H9 (cell line): ENCODE measurements around the gene NCKAP5. TPM values are rescaled to one million over a fixed set of nuclear protein-coding genes. Genes with fewer than 3 reads are reported as not detected.

ENCODE experiments used
- DNase-seq: peaks from one replicate; pipeline ENCODE4 v3.0.0-alpha.2; 2017
- H2AFZ ChIP-seq: one replicate; pipeline ENCODE4 v1.6.1; 2013; ENCODE audit warnings: mild to moderate bottlenecking, low read length, control low read depth, moderate library complexity
- H2AK5ac ChIP-seq: 2 replicates; pipeline ENCODE4 v1.6.1; 2013; ENCODE audit warnings: low read length, control low read depth, mixed read lengths; ENCODE audit not compliant: insufficient read length
- H2BK120ac ChIP-seq: one replicate; pipeline ENCODE4 v1.6.1; 2013; ENCODE audit warnings: low read depth, mild to moderate bottlenecking, low read length, control low read depth, inconsistent platforms; ENCODE audit not compliant: poor library complexity, severe bottlenecking
- H2BK12ac ChIP-seq: 2 replicates; pipeline ENCODE4 v1.6.1; 2013; ENCODE audit warnings: low read length, control low read depth, mixed read lengths, low read depth; ENCODE audit not compliant: insufficient read length
- H2BK15ac ChIP-seq: 2 replicates; pipeline ENCODE4 v1.6.1; 2013; ENCODE audit warnings: low read depth, low read length, control low read depth
- H2BK20ac ChIP-seq: one replicate; pipeline ENCODE4 v1.6.1; 2013; ENCODE audit warnings: low read depth, mild to moderate bottlenecking, low read length, control low read depth, inconsistent platforms; ENCODE audit not compliant: poor library complexity, severe bottlenecking
- H2BK5ac ChIP-seq: 2 replicates; pipeline ENCODE4 v1.6.1; 2013; ENCODE audit warnings: low read length, control low read depth, mixed read lengths; ENCODE audit not compliant: insufficient read length
- H3K14ac ChIP-seq: 2 replicates; pipeline ENCODE4 v1.6.1; 2013; ENCODE audit warnings: low read length, control low read depth; ENCODE audit not compliant: insufficient read depth
- H3K18ac ChIP-seq: 2 replicates; pipeline ENCODE4 v1.6.1; 2013; ENCODE audit warnings: low read depth, mild to moderate bottlenecking, mixed read lengths, low read length, control low read depth; ENCODE audit not compliant: insufficient read length
- H3K23ac ChIP-seq: 2 replicates; pipeline ENCODE4 v1.6.1; 2013; ENCODE audit warnings: low read length, control low read depth, mixed read lengths, low read depth; ENCODE audit not compliant: insufficient read length
- H3K23me2 ChIP-seq: 2 replicates; pipeline ENCODE4 v1.6.1; 2013; ENCODE audit warnings: low read depth, mild to moderate bottlenecking, mixed read lengths, low read length, control low read depth; ENCODE audit not compliant: insufficient read length, poor library complexity, severe bottlenecking
- H3K27ac ChIP-seq: 2 replicates; pipeline ENCODE4 v1.5.1; 2013; ENCODE audit warnings: low read length, control low read depth, mixed read lengths, low read depth; ENCODE audit not compliant: insufficient read length
- H3K27me3 ChIP-seq: 2 replicates; pipeline ENCODE4 v1.6.1; 2013; ENCODE audit warnings: low read length, control low read depth, inconsistent platforms; ENCODE audit not compliant: insufficient read depth
- H3K4ac ChIP-seq: 2 replicates; pipeline ENCODE4 v1.6.1; 2013; ENCODE audit warnings: low read depth, mild to moderate bottlenecking, control low read depth, inconsistent platforms, low read length, moderate library complexity
- H3K4me1 ChIP-seq: 2 replicates; pipeline ENCODE4 v1.6.1; 2013; ENCODE audit warnings: low read length, control low read depth, inconsistent platforms; ENCODE audit not compliant: insufficient read depth
- H3K4me2 ChIP-seq: 2 replicates; pipeline ENCODE4 v1.6.1; 2013; ENCODE audit warnings: low read length, control low read depth, mixed read lengths; ENCODE audit not compliant: insufficient read length, insufficient read depth
- H3K56ac ChIP-seq: 2 replicates; pipeline ENCODE4 v1.6.1; 2013; ENCODE audit warnings: low read depth, mild to moderate bottlenecking, mixed read lengths, low read length, control low read depth; ENCODE audit not compliant: insufficient read length
- H3K79me1 ChIP-seq: 2 replicates; pipeline ENCODE4 v1.6.1; 2013; ENCODE audit warnings: low read depth, mild to moderate bottlenecking, moderate library complexity, low read length, control low read depth, inconsistent platforms; ENCODE audit not compliant: insufficient read depth, poor library complexity, severe bottlenecking
- H3K79me2 ChIP-seq: 2 replicates; pipeline ENCODE4 v1.6.1; 2013; ENCODE audit warnings: low read length, control low read depth, inconsistent platforms; ENCODE audit not compliant: insufficient read depth
- H3K9ac ChIP-seq: 2 replicates; pipeline ENCODE4 v1.6.1; 2013; ENCODE audit warnings: low read length, control low read depth, mixed read lengths; ENCODE audit not compliant: insufficient read length; ENCODE audit errors: extremely low read depth
- H3K9me3 ChIP-seq: one replicate; pipeline ENCODE4 v1.6.1; 2013; ENCODE audit warnings: low read depth, low read length, inconsistent platforms; ENCODE audit not compliant: control insufficient read depth
- H3T11ph ChIP-seq: one replicate; pipeline ENCODE4 v1.6.1; 2013; ENCODE audit warnings: mild to moderate bottlenecking, low read length, control low read depth, inconsistent platforms
- H4K20me1 ChIP-seq: one replicate; pipeline ENCODE4 v1.6.1; 2013; ENCODE audit not compliant: control insufficient read depth, insufficient read length, insufficient read depth
- H4K5ac ChIP-seq: 2 replicates; pipeline ENCODE4 v1.6.1; 2013; ENCODE audit warnings: low read depth, mild to moderate bottlenecking, mixed read lengths, low read length, control low read depth; ENCODE audit not compliant: insufficient read length
- H4K8ac ChIP-seq: replicated peaks from 2 replicates; pipeline ENCODE4 v1.6.1; 2013; ENCODE audit warnings: low read length, control low read depth, mixed read lengths, low read depth; ENCODE audit not compliant: insufficient read length
- H4K91ac ChIP-seq: 2 replicates; pipeline ENCODE4 v1.6.1; 2013; ENCODE audit warnings: low read depth, mild to moderate bottlenecking, moderate library complexity, mixed read lengths, low read length, control low read depth; ENCODE audit not compliant: insufficient read length
- H3K27ac Mint-ChIP-seq, 3 experiments: 2 replicates in 2 of 3; 3 replicates in 1 of 3; pipeline ENCODE4 v1.8.0; 2020 to 2021; ENCODE audit warnings: mixed read lengths in 3 of 3, mild to moderate bottlenecking in 1 of 3, moderate library complexity in 1 of 3
- H3K27me3 Mint-ChIP-seq: 2 replicates; pipeline ENCODE4 v1.8.0; 2021; ENCODE audit warnings: low read depth, mild to moderate bottlenecking, moderate library complexity, mixed read lengths
- H3K36me3 Mint-ChIP-seq, 3 experiments: 2 replicates in 2 of 3; 3 replicates in 1 of 3; pipeline ENCODE4 v1.8.0; 2020 to 2021; ENCODE audit warnings: low read depth in 3 of 3, mixed read lengths in 3 of 3; ENCODE audit not compliant: insufficient read depth in 1 of 3
- H3K4me1 Mint-ChIP-seq, 2 experiments: 2 replicates each; pipeline ENCODE4 v1.8.0; 2020; ENCODE audit warnings: mixed read lengths in 2 of 2
- H3K4me3 Mint-ChIP-seq, 2 experiments: 2 replicates in 1 of 2; 3 replicates in 1 of 2; pipeline ENCODE4 v1.8.0; 2020 to 2021; ENCODE audit warnings: mild to moderate bottlenecking in 2 of 2, mixed read lengths in 2 of 2, moderate library complexity in 1 of 2
- H3K9me3 Mint-ChIP-seq, 2 experiments: 2 replicates in 1 of 2; 3 replicates in 1 of 2; pipeline ENCODE4 v1.8.0; 2020; ENCODE audit warnings: mild to moderate bottlenecking in 2 of 2, mixed read lengths in 2 of 2, moderate library complexity in 1 of 2
- CTCF ChIP-seq: fragments of 200-600 bp; sonication (generic); conservative IDR thresholded peaks from 3 replicates; pipeline ENCODE4 v1.8.0; 2021; ENCODE audit warnings: antibody characterized with exemption, mild to moderate bottlenecking
- WGBS: extraction: QIAGEN DNeasy Blood & Tissue Kit; methylation state at CpG from one replicate; pipeline ENCODE4 v1.1.7; 2013; ENCODE audit warnings: missing lambda C conversion rate, low lambda C conversion rate, mixed read lengths; ENCODE audit not compliant: insufficient read length; ENCODE audit errors: extremely low coverage; 5-methylcytosine and 5-hydroxymethylcytosine counted together
- total RNA-seq: library from RNA; stranded (reverse); gene quantifications from 2 replicates; pipeline ENCODE4 v1.2.1, GENCODE V29; 2021

NCKAP5 gene
- total RNA-seq, 1 experiment from 2014 or later, result 0.26 TPM

- Histone ChIP-seq H3K23ac (no peak overlapping the region), H2BK5ac (no peak overlapping the region)
- WGBS, result no CpG with 5 or more reads among the region's 2 CpGs
These were observed 314.5 kb downstream of the NCKAP5 start for GRCh38 chr2:133253793-133254192.

More at GRCh38 chr2:133253793-133254192, 314.5 kb downstream of the NCKAP5 start:
- H3K27me3 ChIP-seq, result no peaks in the 10 kb centered on the region
- H2BK120ac ChIP-seq, result no peak overlapping the region
- H4K20me1 ChIP-seq, result no peaks in the 10 kb centered on the region
- H2BK20ac ChIP-seq, result no peak overlapping the region
- no peak overlapping the region for H3K27ac Mint-ChIP-seq
- H3K9me3 ChIP-seq, result no peaks in the 10 kb centered on the region
- no peak overlapping the region for H2BK12ac ChIP-seq
- H3T11ph ChIP-seq, result no peak overlapping the region
- H3K9me3 Mint-ChIP-seq, result no peaks in the 10 kb centered on the region
- H4K91ac ChIP-seq, result no peak overlapping the region
- no peak overlapping the region for H4K8ac ChIP-seq
- H2AFZ ChIP-seq, result no peak overlapping the region
- DNase-seq, result no peak
- H3K27me3 Mint-ChIP-seq, result no peaks in the 10 kb centered on the region
- no peak overlapping the region for H3K4me2 ChIP-seq
- H3K4me3 Mint-ChIP-seq, result no peak overlapping the region
- H3K36me3 Mint-ChIP-seq, result no peaks in the 10 kb centered on the region
- H3K56ac ChIP-seq, result no peak overlapping the region
- no peak overlapping the region for H3K27ac ChIP-seq
- no peak overlapping the region for H2BK15ac ChIP-seq
- H3K4ac ChIP-seq, result no peak overlapping the region
- 0 out of 4 replicates have a peak, but pooled peaks cover 0 to 2% of the 10 kb centered on the region in 2 experiments for H3K4me1 Mint-ChIP-seq
- H3K9ac ChIP-seq, result no peak overlapping the region
- TF ChIP-seq CTCF, result no peak
- no peaks in the 10 kb centered on the region for H3K79me1 ChIP-seq
- no peak overlapping the region for H3K18ac ChIP-seq
- no peaks in the 10 kb centered on the region for H3K23me2 ChIP-seq
- H3K14ac ChIP-seq, result no peak overlapping the region
- H4K5ac ChIP-seq, result no peak overlapping the region
- no peaks in the 10 kb centered on the region for H3K79me2 ChIP-seq
- no peaks in the 10 kb centered on the region for H3K4me1 ChIP-seq
- no peak overlapping the region for H2AK5ac ChIP-seq
